H1 (cell line): ENCODE results near the gene CAMKK1. TPM values are rescaled to one million over a fixed set of nuclear protein-coding genes. Genes with fewer than 3 reads are reported as not detected.

ENCODE experiments used
- CTCF ChIA-PET: fragments of 300-600 bp; sonication (Branson Sonifier 250); formaldehyde crosslinking; loops from one replicate; lab custom pipeline; 2021; ENCODE audit not compliant: partially characterized antibody; lab: Charles Lee
- POLR2A ChIA-PET: fragments of 300-600 bp; sonication (Branson Sonifier 250); formaldehyde crosslinking; loops from one replicate; lab custom pipeline; 2021; ENCODE audit warnings: inconsistent platforms; ENCODE audit not compliant: partially characterized antibody; lab: Charles Lee
- DNase-seq, 2 experiments: peaks; one replicate each; pipeline versions ENCODE4 v3.0.0 to v3.0.0-alpha.2; 2010 to 2022; ENCODE audit warnings: low spot score in 2 of 2, low read depth in 1 of 2, mixed read lengths in 1 of 2
- FAIRE-seq: peaks from 2 replicates; lab custom pipeline; 2011; peaks lifted over from hg19 to GRCh38; lab: Jason Lieb, UNC
- H2AFZ ChIP-seq: 2 replicates; pipeline ENCODE4 v1.8.1; 2012; ENCODE audit warnings: low read length, inconsistent platforms
- H2AK5ac ChIP-seq: 2 replicates; pipeline ENCODE4 v1.6.1; 2013; ENCODE audit warnings: low read depth, low read length
- H2BK120ac ChIP-seq: replicated peaks from 2 replicates; pipeline ENCODE3; 2013; ENCODE audit warnings: low read depth, low read length, inconsistent platforms
- H2BK12ac ChIP-seq: 2 replicates; pipeline ENCODE4 v1.6.1; 2013; ENCODE audit warnings: low read depth, low read length
- H2BK15ac ChIP-seq: 2 replicates; pipeline ENCODE4 v1.6.1; 2013; ENCODE audit warnings: low read length
- H2BK20ac ChIP-seq: 2 replicates; pipeline ENCODE4 v1.6.1; 2013; ENCODE audit warnings: low read length
- H2BK5ac ChIP-seq: 2 replicates; pipeline ENCODE4 v1.6.1; 2013; ENCODE audit warnings: low read depth, low read length
- H3K14ac ChIP-seq: 2 replicates; pipeline ENCODE4 v1.6.1; 2013; ENCODE audit warnings: inconsistent platforms; ENCODE audit not compliant: insufficient read length
- H3K18ac ChIP-seq: 2 replicates; pipeline ENCODE4 v1.6.1; 2013; ENCODE audit warnings: low read length; ENCODE audit errors: extremely low read depth
- H3K23ac ChIP-seq: 2 replicates; pipeline ENCODE4 v1.6.1; 2013; ENCODE audit warnings: inconsistent platforms; ENCODE audit not compliant: insufficient read length
- H3K23me2 ChIP-seq: 2 replicates; pipeline ENCODE4 v1.6.1; 2013; ENCODE audit warnings: low read depth, low read length
- H3K27ac ChIP-seq: 2 replicates; pipeline ENCODE4 v1.6.1; 2011; ENCODE audit warnings: low read depth, low read length, inconsistent platforms
- H3K27me3 ChIP-seq, 4 experiments: replicated peaks in 1 of 4; 1 replicate in 1 of 4; 2 replicates in 3 of 4; pipeline versions ENCODE4 v1.6.1 to v1.8.1; 2011 to 2013; ENCODE audit warnings: low read length in 3 of 4, mild to moderate bottlenecking in 3 of 4, inconsistent platforms in 2 of 4, mixed read lengths in 2 of 4, moderate library complexity in 1 of 4; ENCODE audit not compliant: control insufficient read depth in 3 of 4, insufficient read depth in 3 of 4; ENCODE audit errors: extremely low read depth in 1 of 4
- H3K36me3 ChIP-seq, 4 experiments: 2 replicates each; pipeline versions ENCODE4 v1.6.1 to v1.8.1; 2011 to 2013; ENCODE audit warnings: mild to moderate bottlenecking in 4 of 4, low read length in 3 of 4, moderate library complexity in 2 of 4, control low read depth in 1 of 4, inconsistent platforms in 1 of 4; ENCODE audit not compliant: insufficient read depth in 4 of 4, control insufficient read depth in 2 of 4
- H3K4ac ChIP-seq: replicated peaks from 2 replicates; pipeline ENCODE3; 2013; ENCODE audit warnings: low read length, low read depth, mixed read lengths, inconsistent platforms; ENCODE audit not compliant: insufficient read length
- H3K4me1 ChIP-seq, 4 experiments: replicated peaks in 1 of 4; 1 replicate in 1 of 4; 2 replicates in 3 of 4; pipeline versions ENCODE4 v1.6.1 to v1.8.1; 2011 to 2013; ENCODE audit warnings: low read length in 3 of 4, inconsistent platforms in 2 of 4, mixed read lengths in 1 of 4; ENCODE audit not compliant: insufficient read depth in 4 of 4, control insufficient read depth in 3 of 4
- H3K4me2 ChIP-seq, 2 experiments: 2 replicates each; pipeline versions ENCODE4 v1.6.1 to v1.8.1; 2011 to 2013; ENCODE audit warnings: low read depth in 2 of 2, low read length in 2 of 2, control low read depth in 1 of 2, inconsistent platforms in 1 of 2, mild to moderate bottlenecking in 1 of 2; ENCODE audit not compliant: insufficient read depth in 1 of 2
- H3K4me3 ChIP-seq, 4 experiments: fragments of 200-600, 300-600 bp in 1 of 4; sonication (generic), shearing (Covaris generic), sonication (Bioruptor Twin) in 1 of 4; 2 replicates each; pipeline versions ENCODE4 v1.5.1 to v1.8.1; 2011 to 2016; ENCODE audit warnings: low read length in 4 of 4, low read depth in 3 of 4, control low read depth in 2 of 4, inconsistent platforms in 2 of 4, mild to moderate bottlenecking in 2 of 4, mixed read lengths in 1 of 4, moderate library complexity in 1 of 4; ENCODE audit not compliant: insufficient read depth in 2 of 4; ENCODE audit errors: extremely low read depth in 1 of 4
- H3K56ac ChIP-seq: replicated peaks from 2 replicates; pipeline ENCODE3; 2013; ENCODE audit warnings: low read depth, mild to moderate bottlenecking, mixed read lengths, low read length, inconsistent platforms; ENCODE audit not compliant: insufficient read length
- H3K79me1 ChIP-seq: 2 replicates; pipeline ENCODE4 v1.6.1; 2013; ENCODE audit warnings: low read depth, low read length, control low read depth
- H3K79me2 ChIP-seq, 2 experiments: 2 replicates each; pipeline versions ENCODE4 v1.6.1 to v1.8.1; 2012 to 2013; ENCODE audit warnings: low read length in 2 of 2, mild to moderate bottlenecking in 2 of 2, inconsistent platforms in 1 of 2; ENCODE audit not compliant: insufficient read depth in 2 of 2, control insufficient read depth in 1 of 2
- H3K9ac ChIP-seq, 4 experiments: replicated peaks in 1 of 4; 1 replicate in 1 of 4; 2 replicates in 3 of 4; pipeline versions ENCODE4 v1.6.1 to v1.8.1; 2011 to 2013; ENCODE audit warnings: low read depth in 3 of 4, low read length in 3 of 4, control low read depth in 2 of 4, mild to moderate bottlenecking in 2 of 4, moderate library complexity in 2 of 4, inconsistent platforms in 1 of 4; ENCODE audit errors: extremely low read depth in 1 of 4
- H3K9me3 ChIP-seq, 2 experiments: 2 replicates each; pipeline versions ENCODE4 v1.6.1 to v1.8.1; 2012 to 2013; ENCODE audit warnings: mild to moderate bottlenecking in 2 of 2, moderate library complexity in 2 of 2, control low read depth in 1 of 2, inconsistent platforms in 1 of 2, low read depth in 1 of 2, low read length in 1 of 2, mixed read lengths in 1 of 2; ENCODE audit not compliant: insufficient read depth in 2 of 2
- H4K20me1 ChIP-seq, 2 experiments: replicated peaks in 1 of 2; 2 replicates each; pipeline versions ENCODE3 to v1.8.1; 2011 to 2013; ENCODE audit warnings: inconsistent platforms in 2 of 2, low read length in 2 of 2, mild to moderate bottlenecking in 1 of 2; ENCODE audit not compliant: insufficient read depth in 2 of 2, control insufficient read depth in 1 of 2
- H4K5ac ChIP-seq: 2 replicates; pipeline ENCODE4 v1.6.1; 2013; ENCODE audit warnings: low read length, low read depth, mixed read lengths, inconsistent platforms; ENCODE audit not compliant: insufficient read length
- H4K8ac ChIP-seq: 2 replicates; pipeline ENCODE4 v1.8.0; 2013; ENCODE audit warnings: mild to moderate bottlenecking, moderate library complexity, low read length, inconsistent platforms; ENCODE audit not compliant: insufficient read depth; ENCODE audit errors: extremely low read depth
- H4K91ac ChIP-seq: replicated peaks from 2 replicates; pipeline ENCODE3; 2013; ENCODE audit warnings: low read length, mixed read lengths, inconsistent platforms; ENCODE audit not compliant: insufficient read length
- CEBPB ChIP-seq: IDR thresholded peaks from 2 replicates; pipeline ENCODE4 v1.6.1; 2012; ENCODE audit warnings: low read depth, low read length
- CREB1 ChIP-seq: IDR thresholded peaks from 2 replicates; pipeline ENCODE4 v1.6.1; 2012; ENCODE audit warnings: inconsistent platforms
- E2F6 ChIP-seq: IDR thresholded peaks from 2 replicates; pipeline ENCODE4 v1.6.1; 2012; ENCODE audit warnings: inconsistent platforms
- GABPA ChIP-seq: IDR thresholded peaks from 2 replicates; pipeline ENCODE4 v1.6.1; 2011; ENCODE audit warnings: mild to moderate bottlenecking, low read length, moderate library complexity, borderline replicate concordance; ENCODE audit not compliant: insufficient read depth
- NRF1 ChIP-seq: IDR thresholded peaks from 2 replicates; pipeline ENCODE4 v1.6.1; 2011; ENCODE audit warnings: mild to moderate bottlenecking, low read depth, low read length, improper control_type of control experiment
- RXRA ChIP-seq: IDR thresholded peaks from 2 replicates; pipeline ENCODE4 v1.6.1; 2011; ENCODE audit warnings: low read depth, mild to moderate bottlenecking, low read length, moderate library complexity; ENCODE audit not compliant: insufficient read depth
- TAF1 ChIP-seq: IDR thresholded peaks from 2 replicates; pipeline ENCODE4 v1.6.1; 2011; ENCODE audit warnings: mild to moderate bottlenecking, low read depth, low read length
- WGBS, 2 experiments: shearing (Covaris generic) in 1 of 2; methylation state at CpG; one replicate each; pipeline versions ENCODE4 v1.1.6 to v1.1.7; 2013 to 2015; ENCODE audit warnings: low lambda C conversion rate in 2 of 2, mixed read lengths in 2 of 2, inconsistent platforms in 1 of 2, low coverage in 1 of 2, missing lambda C conversion rate in 1 of 2; ENCODE audit not compliant: insufficient replicate concordance in 2 of 2, insufficient coverage in 1 of 2, insufficient read length in 1 of 2; ENCODE audit errors: extremely low coverage in 1 of 2, missing lambda C conversion rate in 1 of 2; 5-methylcytosine and 5-hydroxymethylcytosine counted together
- polyA plus RNA-seq, 7 experiments: library from polyadenylated mRNA; depleted of rRNA in 3 of 7; stranded (reverse) in 5 of 7; unstranded in 2 of 7; fragments of >200 nt in 5 of 7; fragments of 200-250 nt in 2 of 7; gene quantifications; 1 replicate in 5 of 7; 2 replicates in 1 of 7; 4 replicates in 1 of 7; pipeline versions ENCODE4 v1.2.1 to v1.2.3, GENCODE V29; 2011 to 2013; ENCODE audit warnings: missing spikeins in 2 of 7, mixed read lengths in 2 of 7
- total RNA-seq: library from RNA; stranded (reverse); fragmentation: NEBNext Ultra II Directional; extraction: Animal tissue kit (Norgen Biotek cat#: 25700); gene quantifications from 2 replicates; pipeline ENCODE4 v1.2.1, GENCODE V29; 2021

CAMKK1 gene
- total and polyA plus RNA-seq, 2 of the 8 experiments (the other 6 are each of a cell fraction or from before 2014, with no cell fraction given), result 7.1 to 7.6 TPM

GRCh38 chr17:3925684-3926485 is 33.0 kb upstream of the CAMKK1 start:
- Histone ChIP-seq H4K8ac (no peak overlapping the region; the same call in none of the 2 replicates), H3K56ac (no peak overlapping the region), H3K18ac (no peak overlapping the region; the same call in 1 of the 2 replicates), H3K9ac (no peak overlapping the region), H3K36me3 (no peaks in the 10 kb centered on the region), H3K4me1 (peaks cover 0 to 3% (median 0%) of the 10 kb centered on the region in 4 experiments; a peak in 3 of 7 replicates), H3K79me1 (no peaks in the 10 kb centered on the region), H3K4me2 (no peak overlapping the region), H4K20me1 (no peaks in the 10 kb centered on the region), H3K9me3 (no peaks in the 10 kb centered on the region), H2AFZ (no peak overlapping the region), H3K23ac (no peak overlapping the region), H2BK120ac (no peak overlapping the region), H3K4ac (no peak overlapping the region), H3K4me3 (no peak overlapping the region), H2BK15ac (no peak overlapping the region), H2AK5ac (no peak overlapping the region), H2BK5ac (no peak overlapping the region), H3K79me2 (no peaks in the 10 kb centered on the region), H2BK20ac (no peak overlapping the region), H3K14ac (no peak overlapping the region), H4K5ac (no peak overlapping the region), H3K23me2 (no peaks in the 10 kb centered on the region), H3K27me3 (no peaks in the 10 kb centered on the region), H2BK12ac (no peak overlapping the region), H3K27ac (no peak overlapping the region), H4K91ac (no peak overlapping the region)
- POLR2A ChIA-PET, result interaction anchor here (1.1 kb wide), 1 partner anchor 76 kb away, joined by 3 read pairs; no protein-coding TSS in a partner anchor
- FAIRE-seq (no peak), DNase-seq (no peak)
- CTCF ChIA-PET, result interaction anchor here (0.6 to 4.7 kb wide), 7 partner anchors 8 to 82 kb away, joined by 3 to 42 read pairs (median 4); no protein-coding TSS in a partner anchor
- WGBS, 2 experiments, result 89% methylated on average over 17 of the region's 17 CpGs; no CpG with 5 or more reads in 1 of the 2 experiments
- TF ChIP-seq CEBPB (no peak), NRF1 (no peak), GABPA (no peak), E2F6 (no peak), TAF1 (no peak), CREB1 (no peak), RXRA (no peak)
